ENCODE data around the gene TMTC4. TPM values are rescaled to one million over a fixed set of nuclear protein-coding genes. Genes with fewer than 3 reads are reported as not detected.
"Not testable (repeated sequence)": the region's sequence is repeated elsewhere in the genome, so short reads cannot be mapped to it uniquely, and the experiment has no call there.

The TMTC4 gene
- total RNA-seq, 4 donors from 2014 or later, result 12.5 to 28.5 (median 14.8) TPM

DNA sequence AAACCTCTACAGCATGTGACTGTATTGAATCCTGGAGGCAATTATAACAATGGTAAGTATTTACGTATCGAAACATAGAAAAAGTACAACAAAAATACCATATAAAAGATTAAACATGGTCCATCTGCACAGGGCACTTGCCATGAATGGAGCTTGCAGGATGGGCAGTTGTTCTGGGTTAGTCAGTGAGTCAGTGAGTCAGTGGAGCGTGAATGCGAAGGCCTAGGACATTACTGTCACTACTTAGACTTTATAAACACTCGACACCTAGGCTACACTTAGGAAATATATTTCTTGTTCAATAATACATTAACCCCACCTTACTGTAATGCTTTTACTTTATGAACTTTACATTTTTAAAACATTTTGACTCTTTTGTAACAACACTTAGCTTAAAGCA is 35.6 kb upstream of the TMTC4 start:
- H3K27ac ChIP-seq, result no peak overlapping the region
- no peak overlapping the region for H3K4me3 ChIP-seq
- no peaks in the 10 kb centered on the region for H3K36me3 ChIP-seq
- no peaks in the 10 kb centered on the region for H3K27me3 ChIP-seq
- TF ChIP-seq EP300 (IDR thresholded peaks at IDR 0.05) (no peak), POLR2A (IDR thresholded peaks at IDR 0.05) (no peak)
- TF ChIP-seq, protein P1, sequence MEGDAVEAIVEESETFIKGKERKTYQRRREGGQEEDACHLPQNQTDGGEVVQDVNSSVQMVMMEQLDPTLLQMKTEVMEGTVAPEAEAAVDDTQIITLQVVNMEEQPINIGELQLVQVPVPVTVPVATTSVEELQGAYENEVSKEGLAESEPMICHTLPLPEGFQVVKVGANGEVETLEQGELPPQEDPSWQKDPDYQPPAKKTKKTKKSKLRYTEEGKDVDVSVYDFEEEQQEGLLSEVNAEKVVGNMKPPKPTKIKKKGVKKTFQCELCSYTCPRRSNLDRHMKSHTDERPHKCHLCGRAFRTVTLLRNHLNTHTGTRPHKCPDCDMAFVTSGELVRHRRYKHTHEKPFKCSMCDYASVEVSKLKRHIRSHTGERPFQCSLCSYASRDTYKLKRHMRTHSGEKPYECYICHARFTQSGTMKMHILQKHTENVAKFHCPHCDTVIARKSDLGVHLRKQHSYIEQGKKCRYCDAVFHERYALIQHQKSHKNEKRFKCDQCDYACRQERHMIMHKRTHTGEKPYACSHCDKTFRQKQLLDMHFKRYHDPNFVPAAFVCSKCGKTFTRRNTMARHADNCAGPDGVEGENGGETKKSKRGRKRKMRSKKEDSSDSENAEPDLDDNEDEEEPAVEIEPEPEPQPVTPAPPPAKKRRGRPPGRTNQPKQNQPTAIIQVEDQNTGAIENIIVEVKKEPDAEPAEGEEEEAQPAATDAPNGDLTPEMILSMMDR (IDR thresholded peaks at IDR 0.05), result no peak
- H3K9me3 ChIP-seq, result no peaks in the 10 kb centered on the region
- H3K4me1 ChIP-seq, result no peaks in the 10 kb centered on the region
- no peak for DNase-seq (ENCODE audit: low spot score in 2 of 2)
- 94 to 96% methylated on average over 5 of the region's 5 CpGs for WGBS, 2 donors

DNA sequence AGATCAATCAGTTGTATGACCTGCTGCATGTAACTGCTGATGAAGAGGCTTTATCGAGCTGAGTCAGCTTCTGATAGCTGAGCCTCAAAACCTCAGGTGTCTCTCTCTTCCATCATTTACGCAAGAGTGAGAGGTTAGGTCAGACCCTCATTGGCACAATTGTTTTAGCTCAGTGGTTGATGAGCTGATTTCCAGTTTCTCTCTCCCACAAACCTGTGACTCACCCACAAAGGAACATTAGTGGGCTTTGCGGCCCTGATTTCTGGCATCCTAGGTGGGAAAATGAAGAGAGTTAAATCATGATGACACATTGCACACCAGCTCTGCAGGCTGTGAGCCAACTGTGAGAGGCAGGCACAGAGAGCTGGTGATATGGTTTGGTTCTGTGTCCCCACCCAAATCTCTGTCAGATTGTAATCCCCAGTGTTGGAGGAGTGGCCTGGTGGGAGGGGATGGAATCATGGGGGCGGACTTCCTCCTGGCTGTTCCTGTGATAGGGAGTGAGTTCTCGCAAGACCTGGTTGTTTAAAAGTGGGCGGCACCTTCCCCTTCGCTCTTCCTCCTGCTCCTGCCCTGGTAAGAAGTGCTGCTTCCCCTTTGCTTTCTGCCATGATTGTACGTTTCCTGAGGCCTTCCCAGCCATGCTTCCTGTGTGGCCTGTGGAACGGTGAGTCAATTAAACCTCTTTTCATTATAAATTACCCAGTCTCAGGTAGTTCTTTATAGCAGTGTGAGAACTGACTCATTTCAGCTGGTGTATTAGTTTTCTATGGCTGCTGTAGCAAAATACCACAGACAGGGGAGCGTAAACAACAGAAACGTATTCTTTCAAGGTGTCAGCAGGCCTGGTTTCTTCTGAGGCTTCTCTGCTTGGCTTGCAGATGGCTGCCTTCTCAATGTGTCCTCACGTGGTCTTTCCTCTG is 33.5 kb upstream of the TMTC4 start:
- H3K27ac ChIP-seq, result no peak overlapping the region
- 82 to 89% methylated on average over 12 of the region's 12 CpGs for WGBS, 2 donors
- no peak for TF ChIP-seq EP300 (IDR thresholded peaks at IDR 0.05)
- TF ChIP-seq, protein P1 (IDR thresholded peaks at IDR 0.05), result no peak
- no peak for TF ChIP-seq POLR2A (IDR thresholded peaks at IDR 0.05)
- no peak overlapping the region for H3K4me3 ChIP-seq
- no peak for DNase-seq (ENCODE audit: low spot score in 2 of 2)
- no peaks in the 10 kb centered on the region for H3K27me3 ChIP-seq
- H3K4me1 ChIP-seq, result no peaks in the 10 kb centered on the region
- H3K36me3 ChIP-seq, result no peaks in the 10 kb centered on the region
- H3K9me3 ChIP-seq, result no peaks in the 10 kb centered on the region

DNA sequence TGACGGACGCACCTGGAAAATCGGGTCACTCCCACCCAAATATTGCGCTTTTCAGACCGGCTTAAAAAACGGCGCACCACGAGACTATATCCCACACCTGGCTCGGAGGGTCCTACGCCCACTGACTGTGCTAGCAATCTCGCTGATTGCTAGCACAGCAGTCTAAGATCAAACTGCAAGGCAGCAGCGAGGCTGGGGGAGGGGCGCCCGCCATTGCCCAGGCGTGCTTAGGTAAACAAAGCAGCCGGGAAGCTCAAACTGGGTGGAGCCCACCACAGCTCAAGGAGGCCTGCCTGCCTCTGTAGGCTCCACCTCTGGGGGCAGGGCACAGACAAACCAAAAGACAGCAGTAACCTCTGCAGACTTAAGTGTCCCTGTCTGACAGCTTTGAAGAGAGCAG is 23.7 kb upstream of the TMTC4 start:
- H3K4me3 ChIP-seq; H3K27ac ChIP-seq; H3K36me3 ChIP-seq; H3K9me3 ChIP-seq; H3K27me3 ChIP-seq; H3K4me1 ChIP-seq; DNase-seq (ENCODE audit: low spot score in 2 of 2): not testable (repeated sequence)
- no CpG with 5 or more reads among the region's 16 CpGs for WGBS, 2 donors

DNA sequence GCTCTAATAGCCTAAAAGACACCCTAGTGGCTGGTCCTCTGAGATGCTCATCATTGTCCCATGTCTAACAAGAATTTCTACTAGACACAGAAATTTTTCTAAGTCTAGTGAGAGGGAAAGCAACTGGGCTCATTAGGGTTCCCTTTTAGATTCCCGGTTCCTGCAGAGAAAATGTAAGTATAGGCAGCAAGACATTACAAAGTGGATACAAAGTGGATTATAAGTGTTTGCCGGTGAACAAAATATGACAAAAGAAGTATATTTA is 20.8 kb upstream of the TMTC4 start:
- H3K4me3 ChIP-seq, result no peak overlapping the region
- WGBS, 2 donors, result 69 to 93% methylated on average over 2 of the region's 2 CpGs
- H3K4me1 ChIP-seq, result no peaks in the 10 kb centered on the region
- H3K27ac ChIP-seq, result no peak overlapping the region
- TF ChIP-seq POLR2A (IDR thresholded peaks at IDR 0.05) (no peak), EP300 (IDR thresholded peaks at IDR 0.05) (no peak)
- TF ChIP-seq, protein P1 (IDR thresholded peaks at IDR 0.05), result no peak
- H3K9me3 ChIP-seq, result peaks cover 0 to 2% (median 0%) of the 10 kb centered on the region in 4 donors
- H3K27me3 ChIP-seq, result no peaks in the 10 kb centered on the region
- no peaks in the 10 kb centered on the region for H3K36me3 ChIP-seq
- DNase-seq (ENCODE audit: low spot score in 2 of 2), result no peak

DNA sequence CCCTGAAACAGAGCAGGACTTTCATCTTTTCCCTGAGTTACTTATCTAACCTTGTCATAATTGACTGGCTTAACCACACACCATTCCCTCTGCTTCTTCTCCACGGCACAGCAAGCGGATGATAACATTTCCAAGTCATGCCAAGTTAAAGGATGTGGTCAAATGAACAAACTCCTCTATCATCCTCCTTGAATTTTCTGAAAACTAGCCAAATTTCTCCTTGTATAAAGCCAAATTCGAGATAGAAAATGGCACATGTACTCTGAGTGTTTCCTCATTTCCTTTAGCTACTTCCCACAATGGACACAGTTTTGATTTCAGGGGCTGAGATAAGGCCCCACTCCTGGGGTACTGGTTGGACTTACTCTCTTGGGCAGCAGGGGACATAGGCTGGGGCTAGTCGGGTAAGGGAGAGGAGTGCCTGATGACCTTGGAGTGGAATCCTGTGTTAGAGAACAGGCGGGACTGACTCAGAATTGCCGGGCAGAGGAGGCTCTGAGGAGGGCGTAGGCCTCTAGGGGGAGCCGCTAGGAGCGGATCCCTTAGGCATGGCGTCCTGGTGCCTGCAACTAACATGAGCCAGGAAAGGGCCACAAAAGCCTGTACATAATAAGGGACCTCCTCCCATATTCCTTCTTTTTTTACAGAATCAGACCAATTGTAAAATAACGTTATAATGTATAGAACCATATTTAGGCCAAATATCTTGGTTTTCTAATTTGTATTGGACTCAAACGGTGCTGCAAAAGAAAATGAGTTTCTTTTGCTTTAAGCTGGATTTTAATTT is 20.3 kb upstream of the TMTC4 start:
- DNase-seq (ENCODE audit: low spot score in 2 of 2), result no peak
- Histone ChIP-seq H3K4me3 (no peak overlapping the region), H3K9me3 (peaks cover 0 to 7% (median 0%) of the 10 kb centered on the region in 4 donors), H3K4me1 (no peaks in the 10 kb centered on the region), H3K36me3 (no peaks in the 10 kb centered on the region), H3K27me3 (no peaks in the 10 kb centered on the region), H3K27ac (no peak overlapping the region)
- 44 to 52% methylated on average over 11 to 12 of the region's 12 CpGs for WGBS, 2 donors
- no peak for TF ChIP-seq POLR2A (IDR thresholded peaks at IDR 0.05)
- TF ChIP-seq, protein P1 (IDR thresholded peaks at IDR 0.05), result peak in 2 of 5 experiments; percentile 19 to 26

Data from tibial nerve (tissue), 4 donors.